Mammary epithelial cell (primary cell): ENCODE results near the gene GLT6D1.

ENCODE experiments used
- CTCF ChIP-seq, 2 donors: IDR thresholded peaks in 1 of 2; conservative IDR thresholded peaks in 1 of 2; 2 replicates each; pipeline ENCODE4 v1.5.1; 2011 to 2012; ENCODE audit warnings: inconsistent platforms in 2 of 2, low read length in 2 of 2, mild to moderate bottlenecking in 2 of 2, control low read depth in 1 of 2, low read depth in 1 of 2; ENCODE audit not compliant: insufficient read depth in 1 of 2; ENCODE audit errors: extremely low read depth in 1 of 2
- EZH2 ChIP-seq: IDR thresholded peaks from 2 replicates; pipeline ENCODE4 v1.6.1; 2012; ENCODE audit warnings: low read length, inconsistent platforms, borderline replicate concordance

DNA sequence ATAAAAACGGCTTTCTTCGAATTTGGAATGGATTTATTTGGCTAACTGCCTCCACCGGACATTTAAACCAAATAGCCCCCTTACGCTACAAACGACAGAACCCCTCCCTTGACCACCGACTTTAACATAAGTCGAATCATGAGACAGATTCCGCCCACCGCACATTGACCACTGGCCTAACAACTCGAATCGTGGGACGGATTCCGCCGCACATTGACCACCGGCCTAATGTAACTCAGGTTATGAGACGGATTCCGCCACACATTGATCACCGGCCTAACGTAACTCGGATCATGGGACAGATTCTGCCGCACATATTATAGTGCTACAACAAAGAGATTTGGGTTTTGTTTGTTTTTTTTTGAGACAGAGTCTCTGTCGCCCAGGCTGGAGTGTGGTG is 21.1 kb upstream of the GLT6D1 start:
- TF ChIP-seq CTCF (conservative IDR thresholded peaks at IDR 0.05 in 1 of 2, IDR thresholded peaks at IDR 0.05 in 1 of 2; ENCODE audit: extremely low read depth in 1 of 2, insufficient read depth in 1 of 2, low read depth in 1 of 2, low read length in 2 of 2) = no peak
- no peak for TF ChIP-seq EZH2
